ENCODE measurements around the gene HOXA7. TPM values are rescaled to one million over a fixed set of nuclear protein-coding genes. Genes with fewer than 3 reads are reported as not detected.

The HOXA7 gene
- total RNA-seq, 1 donor from 2014 or later = 1.4 TPM

GRCh38 chr7:27104341-27105058, 52.0 kb downstream of the HOXA7 start:
- Mint-ChIP-seq H3K27ac (peak overlapping the region; percentile 96), H3K36me3 (ENCODE audit: insufficient read depth) (peaks cover 21% of the 10 kb centered on the region), H3K4me1 (ENCODE audit: low read depth) (peaks cover 82% of the 10 kb centered on the region), H3K4me3 (ENCODE audit: low read depth) (peak overlapping the region; percentile 94), H3K27me3 (no peaks in the 10 kb centered on the region), H3K9me3 (ENCODE audit: low read depth) (no peaks in the 10 kb centered on the region)
- TF ChIP-seq CTCF (IDR thresholded peaks at IDR 0.05; ENCODE audit: unreplicated experiment) = no peak
- DNase-seq (ENCODE audit: low spot score, unreplicated experiment) = no peak

Small RNA genes within 50 kb of the gene (microRNA-seq; reads per million reads assigned to microRNA genes)
- 1.8 reads per million for gene MIR196B (ENCODE audit: borderline number of aligned reads, unreplicated experiment)

Other genes starting within 250 kb of the HOXA7 start
- 27.4 and 31.2 TPM in 2 replicates for gene HOXA1, start 60.7 kb downstream of the HOXA7 start, total RNA-seq
- gene HOXA2, start 54.0 kb downstream of the HOXA7 start, total RNA-seq = 17.9 and 18.6 TPM in 2 replicates
- 13.7 TPM in 2 replicates for gene HOXA4, start 25.9 kb downstream of the HOXA7 start, total RNA-seq
- 12.6 and 18.1 TPM in 2 replicates for gene HOXA5, start 13.0 kb downstream of the HOXA7 start, total RNA-seq
- gene HOXA6, start 8.9 kb downstream of the HOXA7 start, total RNA-seq = 0.38 TPM in 1 of 2 replicates, not detected in the other
- gene HOXA3, start 4.1 kb downstream of the HOXA7 start, total RNA-seq = 77.4 and 85.5 TPM in 2 replicates
- not detected in 2 replicates for gene HOXA9, start 8.9 kb upstream of the HOXA7 start, total RNA-seq
- not detected in 2 replicates for gene HOXA10, start 17.6 kb upstream of the HOXA7 start, total RNA-seq
- gene HOXA11, start 28.6 kb upstream of the HOXA7 start, total RNA-seq = not detected in 2 replicates
- not detected in 2 replicates for gene HOXA13, start 43.4 kb upstream of the HOXA7 start, total RNA-seq
- gene EVX1, start 86.1 kb upstream of the HOXA7 start, total RNA-seq = not detected in 2 replicates

All from progenitor cell of endocrine pancreas (in vitro differentiated cells).